PC-3 (cell line): Measurements from ENCODE around the gene ALG12. TPM values are rescaled to one million over a fixed set of nuclear protein-coding genes. Genes with fewer than 3 reads are reported as not detected.

ENCODE experiments used
- ATAC-seq: fragments of 200-7000 bp; cut with Tn5 transposase; 2 replicates; pipeline ENCODE4 v1.9.1; 2020; ENCODE audit warnings: mild to moderate bottlenecking, moderate library complexity
- Bru-seq: library from RNA; stranded (reverse); fragments of 400-500 nt; gene quantifications from one replicate; lab custom pipeline; 2021; lab: Mats Ljungman, UMichigan
- BruChase-seq, 2 experiments: library from RNA; stranded (reverse); fragments of 400-500 nt; gene quantifications; one replicate each; lab custom pipeline; 2021; lab: Mats Ljungman, UMichigan
- BruUV-seq: library from RNA; stranded (reverse); fragments of 400-500 nt; replicated peaks from 2 replicates; lab custom pipeline; 2021; lab: Mats Ljungman, UMichigan
- CTCF ChIA-PET: fragments of 300-600 bp; sonication (Branson Sonifier 250); formaldehyde crosslinking; loops from one replicate; lab custom pipeline; 2022; ENCODE audit warnings: antibody characterized with exemption; lab: Charles Lee
- POLR2A ChIA-PET: fragments of 300-600 bp; sonication (Branson Sonifier 250); formaldehyde crosslinking; loops from one replicate; lab custom pipeline; 2022; ENCODE audit warnings: antibody characterized with exemption; ENCODE audit not compliant: unreplicated experiment; lab: Charles Lee
- DNase-seq: peaks from one replicate; pipeline ENCODE4 v3.0.0-alpha.2; 2015
- H2AFZ ChIP-seq: fragments of 300-600 bp; sonication (generic); 2 replicates; pipeline ENCODE4 v1.6.0; 2016; ENCODE audit warnings: antibody characterized with exemption, low read length
- H3F3A ChIP-seq: fragments of 300-600 bp; sonication (generic); one replicate; pipeline ENCODE4 v1.6.0; 2017; ENCODE audit warnings: antibody characterized with exemption, low read length, control low read depth, mild to moderate bottlenecking; ENCODE audit not compliant: unreplicated experiment
- H3K27ac ChIP-seq: fragments of 300-600 bp; sonication (generic); 2 replicates; pipeline ENCODE4 v1.5.1; 2016; ENCODE audit warnings: mild to moderate bottlenecking, low read length
- H3K27me3 ChIP-seq: fragments of 300-600 bp; sonication (generic); 2 replicates; pipeline ENCODE4 v1.6.1; 2016; ENCODE audit warnings: low read length, mixed read lengths
- H3K36me3 ChIP-seq: fragments of 300-600 bp; sonication (generic); 2 replicates; pipeline ENCODE4 v1.6.1; 2016; ENCODE audit warnings: low read depth, mixed run types, low read length, mixed read lengths
- H3K4me1 ChIP-seq: fragments of 300-600 bp; sonication (generic); 2 replicates; pipeline ENCODE4 v1.5.1; 2016; ENCODE audit warnings: low read length; ENCODE audit not compliant: insufficient read depth
- H3K4me2 ChIP-seq: fragments of 300-600 bp; sonication (generic); 2 replicates; pipeline ENCODE4 v1.6.0; 2016; ENCODE audit warnings: low read length
- H3K4me3 ChIP-seq: fragments of 300-600 bp; sonication (generic); 2 replicates; pipeline ENCODE4 v1.5.1; 2016; ENCODE audit warnings: mild to moderate bottlenecking, low read length, mixed read lengths
- H3K79me2 ChIP-seq: fragments of 300-600 bp; sonication (generic); 2 replicates; pipeline ENCODE4 v1.6.1; 2017; ENCODE audit warnings: low read length, mixed read lengths
- H3K9ac ChIP-seq: fragments of 300-600 bp; sonication (generic); 2 replicates; pipeline ENCODE4 v1.6.0; 2016; ENCODE audit warnings: mild to moderate bottlenecking, low read length
- H3K9me2 ChIP-seq: fragments of 300-600 bp; sonication (generic); replicated peaks from 2 replicates; pipeline ENCODE4 v1.6.1; 2016; ENCODE audit warnings: mixed run types, low read length, mixed read lengths
- H3K9me3 ChIP-seq: fragments of 300-600 bp; sonication (generic); 2 replicates; pipeline ENCODE4 v1.6.1; 2016; ENCODE audit warnings: low read length, mixed read lengths
- H4K20me1 ChIP-seq: fragments of 300-600 bp; sonication (generic); 2 replicates; pipeline ENCODE4 v1.6.1; 2016; ENCODE audit warnings: low read length, mixed read lengths
- EZH2 ChIP-seq: fragments of 300-600 bp; sonication (generic); IDR thresholded peaks from one replicate; pipeline ENCODE4 v1.6.1; 2017; ENCODE audit warnings: antibody characterized with exemption, mild to moderate bottlenecking, low read length; ENCODE audit not compliant: unreplicated experiment
- EZH2phosphoT487 ChIP-seq: fragments of 300-600 bp; sonication (generic); IDR thresholded peaks from 2 replicates; pipeline ENCODE4 v1.6.1; 2018; ENCODE audit warnings: mild to moderate bottlenecking, antibody characterized with exemption, low read length, borderline replicate concordance
- intact Hi-C: fragments of 100-400 bp; cut with micrococcal nuclease; formaldehyde crosslinking; loops from 2 replicates; pipeline ENCODE4 v1.9.0; 2023
- long read RNA-seq: library from polyadenylated mRNA; unstranded; transcript quantifications from one replicate; pipeline ENCODE4 v2.0.0, GENCODE V29; 2021; ENCODE audit not compliant: unreplicated experiment
- total RNA-seq: library from RNA; depleted of rRNA; stranded (reverse); fragments of >200 nt; gene quantifications from 2 replicates; pipeline ENCODE4 v1.2.3, GENCODE V29; 2014; rRNA removed
- TF ChIP-seq, protein P1 (sequence below): fragments of 300-600 bp; sonication (generic); conservative IDR thresholded peaks from 2 replicates; pipeline ENCODE4 v1.5.1; 2017; ENCODE audit warnings: antibody characterized with exemption, low read depth, mild to moderate bottlenecking, low read length

Gene ALG12
- total RNA-seq (10.7 and 12.1 TPM in 2 replicates), Bru-seq, nascent RNA (percentile 58 among the genes with signal in this experiment), BruChase-seq, experiment 1, labeled RNA remaining after a 6-hour chase (percentile 63 among the genes with signal in this experiment), BruChase-seq, experiment 2, labeled RNA remaining after a 2-hour chase (percentile 57 among the genes with signal in this experiment)
- long read RNA-seq, full-length matches to known transcripts: 36 of 57 reads
- long read RNA-seq, partial matches to known transcripts: 10 of 57 reads
- long read RNA-seq, other reads (novel, unspliced or antisense): 11 of 57 reads

GRCh38 chr22:49917974-49918910 is at the start of gene ALG12, which contains the start of gene CRELD2:
Gene ALG12 (minus strand): TSS chr22:49918438. CDS start chr22:49913765, 4,673 bp downstream.
Gene CRELD2 (plus strand): TSS chr22:49918634. CDS start chr22:49918770, 136 bp downstream.
- POLR2A ChIA-PET: no interaction called here
- Histone ChIP-seq H3K27ac (peak within 1 kb of the TSS; percentile 65), H4K20me1 (no peaks in the 10 kb centered on the region), H3K27me3 (no peaks in the 10 kb centered on the region), H2AFZ (peak within 1 kb of the TSS; percentile 94), H3K79me2 (peaks cover 26% of the 10 kb centered on the region), H3K4me3 (peak within 1 kb of the TSS; percentile 78), H3K4me2 (peak within 1 kb of the TSS; percentile 97), H3K9ac (peak within 1 kb of the TSS; percentile 89), H3F3A (no peaks in the 10 kb centered on the region), H3K9me3 (no peaks in the 10 kb centered on the region), H3K9me2 (no peaks in the 10 kb centered on the region), H3K4me1 (peaks cover 12% of the 10 kb centered on the region), H3K36me3 (no peaks in the 10 kb centered on the region)
- BruUV-seq: no TSS peak
- ATAC-seq (peak; percentile 94), DNase-seq (peak; percentile 91)
- CTCF ChIA-PET: interaction anchor here (1.7 kb wide), 1 partner anchor 150 kb away, joined by 5 read pairs; no protein-coding TSS in a partner anchor
- intact Hi-C loops: loop anchor here (5.0 kb wide), 1 partner anchor 66 kb away; the partner anchor contains the start of gene ZBED4
- no peak for TF ChIP-seq EZH2
- TF ChIP-seq EZH2phosphoT487: no peak
- TF ChIP-seq, protein P1, sequence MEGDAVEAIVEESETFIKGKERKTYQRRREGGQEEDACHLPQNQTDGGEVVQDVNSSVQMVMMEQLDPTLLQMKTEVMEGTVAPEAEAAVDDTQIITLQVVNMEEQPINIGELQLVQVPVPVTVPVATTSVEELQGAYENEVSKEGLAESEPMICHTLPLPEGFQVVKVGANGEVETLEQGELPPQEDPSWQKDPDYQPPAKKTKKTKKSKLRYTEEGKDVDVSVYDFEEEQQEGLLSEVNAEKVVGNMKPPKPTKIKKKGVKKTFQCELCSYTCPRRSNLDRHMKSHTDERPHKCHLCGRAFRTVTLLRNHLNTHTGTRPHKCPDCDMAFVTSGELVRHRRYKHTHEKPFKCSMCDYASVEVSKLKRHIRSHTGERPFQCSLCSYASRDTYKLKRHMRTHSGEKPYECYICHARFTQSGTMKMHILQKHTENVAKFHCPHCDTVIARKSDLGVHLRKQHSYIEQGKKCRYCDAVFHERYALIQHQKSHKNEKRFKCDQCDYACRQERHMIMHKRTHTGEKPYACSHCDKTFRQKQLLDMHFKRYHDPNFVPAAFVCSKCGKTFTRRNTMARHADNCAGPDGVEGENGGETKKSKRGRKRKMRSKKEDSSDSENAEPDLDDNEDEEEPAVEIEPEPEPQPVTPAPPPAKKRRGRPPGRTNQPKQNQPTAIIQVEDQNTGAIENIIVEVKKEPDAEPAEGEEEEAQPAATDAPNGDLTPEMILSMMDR: no peak

GRCh38 chr22:49967706-49968208 is 49.5 kb upstream of the ALG12 start:
- peaks cover 15% of the 10 kb centered on the region for H4K20me1 ChIP-seq
- ChIA-PET CTCF (no interaction called here), POLR2A (no interaction called here)
- no peaks in the 10 kb centered on the region for H3F3A ChIP-seq
- peaks cover 10% of the 10 kb centered on the region for H3K36me3 ChIP-seq
- H3K4me1 ChIP-seq: peaks cover 24% of the 10 kb centered on the region
- no peak overlapping the region for H3K9ac ChIP-seq
- BruUV-seq: no TSS peak
- no peaks in the 10 kb centered on the region for H3K9me2 ChIP-seq
- H3K4me3 ChIP-seq: no peak overlapping the region
- TF ChIP-seq EZH2 (no peak), EZH2phosphoT487 (no peak)
- TF ChIP-seq, protein P1: no peak
- no peak overlapping the region for H3K4me2 ChIP-seq
- DNase-seq: no peak
- H3K79me2 ChIP-seq: peaks cover 17% of the 10 kb centered on the region
- ATAC-seq: no peak
- intact Hi-C loops: no loop called here
- H3K9me3 ChIP-seq: no peaks in the 10 kb centered on the region
- no peak overlapping the region for H2AFZ ChIP-seq
- no peak overlapping the region for H3K27ac ChIP-seq
- no peaks in the 10 kb centered on the region for H3K27me3 ChIP-seq
